ENCODE measurements around the gene TAF6. TPM values are rescaled to one million over a fixed set of nuclear protein-coding genes. Genes with fewer than 3 reads are reported as not detected.
A peak's percentile ranks its signal among the peaks of the same experiment; 100 is the strongest.
"Not testable (repeated sequence)": the region's sequence is repeated elsewhere in the genome, so short reads cannot be mapped to it uniquely, and the experiment has no call there.

The TAF6 gene
- total RNA-seq, 1 donor from 2014 or later: 22.9 TPM

- peak; percentile 81 for TF ChIP-seq CTCF (IDR thresholded peaks at IDR 0.05; ENCODE audit: insufficient read depth, low read length, severe bottlenecking)
- DNase-seq (ENCODE audit: low read depth) (peak; percentile 36), FAIRE-seq (no peak)
- Histone ChIP-seq H3K4me3 (ENCODE audit: low read depth, low read length) (peak overlapping the region; percentile 7), H3K27me3 (ENCODE audit: control insufficient read depth, insufficient read depth, low read length) (no peaks in the 10 kb centered on the region), H3K36me3 (ENCODE audit: control insufficient read depth, insufficient read depth, low read length) (no peaks in the 10 kb centered on the region)
These were observed 11.7 kb upstream of the TAF6 start for GRCh38 chr7:100130608-100131453.

DNA sequence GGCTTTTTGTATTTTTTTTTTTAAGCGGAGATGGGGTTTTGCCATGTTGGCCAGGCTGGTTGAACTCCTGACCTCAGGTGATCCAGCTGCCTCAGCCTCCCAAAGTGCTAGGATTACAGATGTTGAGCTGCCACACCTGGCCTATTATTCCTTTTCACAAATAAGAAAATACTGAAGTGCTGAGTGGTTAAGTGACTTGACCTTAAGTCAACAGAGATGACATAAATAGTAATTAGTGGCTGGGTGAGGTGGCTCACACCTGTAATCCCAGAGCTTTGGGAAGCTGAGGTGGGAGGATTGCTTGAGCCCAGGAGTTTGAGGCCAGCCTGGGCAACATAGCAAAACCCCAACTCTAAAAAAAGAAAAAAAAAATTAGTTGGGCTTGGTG lies 11.1 kb upstream of the TAF6 start:
- FAIRE-seq: not testable (repeated sequence)

GRCh38 chr7:100128637-100128963 lies 9.4 kb upstream of the TAF6 start:
- FAIRE-seq: no peak
- H3K36me3 ChIP-seq (ENCODE audit: control insufficient read depth, insufficient read depth, low read length): no peaks in the 10 kb centered on the region
- no peaks in the 10 kb centered on the region for H3K27me3 ChIP-seq (ENCODE audit: control insufficient read depth, insufficient read depth, low read length)
- no peak for TF ChIP-seq CTCF (IDR thresholded peaks at IDR 0.05; ENCODE audit: insufficient read depth, low read length, severe bottlenecking)
- H3K4me3 ChIP-seq (ENCODE audit: low read depth, low read length): no peak overlapping the region
- DNase-seq (ENCODE audit: low read depth): no peak

More for the DNA sequence above, 11.1 kb upstream of the TAF6 start:
- not testable (repeated sequence) for H3K4me3 ChIP-seq (ENCODE audit: low read depth, low read length); H3K27me3 ChIP-seq (ENCODE audit: control insufficient read depth, insufficient read depth, low read length); H3K36me3 ChIP-seq (ENCODE audit: control insufficient read depth, insufficient read depth, low read length)
- DNase-seq (ENCODE audit: low read depth): peak; percentile 70

DNA sequence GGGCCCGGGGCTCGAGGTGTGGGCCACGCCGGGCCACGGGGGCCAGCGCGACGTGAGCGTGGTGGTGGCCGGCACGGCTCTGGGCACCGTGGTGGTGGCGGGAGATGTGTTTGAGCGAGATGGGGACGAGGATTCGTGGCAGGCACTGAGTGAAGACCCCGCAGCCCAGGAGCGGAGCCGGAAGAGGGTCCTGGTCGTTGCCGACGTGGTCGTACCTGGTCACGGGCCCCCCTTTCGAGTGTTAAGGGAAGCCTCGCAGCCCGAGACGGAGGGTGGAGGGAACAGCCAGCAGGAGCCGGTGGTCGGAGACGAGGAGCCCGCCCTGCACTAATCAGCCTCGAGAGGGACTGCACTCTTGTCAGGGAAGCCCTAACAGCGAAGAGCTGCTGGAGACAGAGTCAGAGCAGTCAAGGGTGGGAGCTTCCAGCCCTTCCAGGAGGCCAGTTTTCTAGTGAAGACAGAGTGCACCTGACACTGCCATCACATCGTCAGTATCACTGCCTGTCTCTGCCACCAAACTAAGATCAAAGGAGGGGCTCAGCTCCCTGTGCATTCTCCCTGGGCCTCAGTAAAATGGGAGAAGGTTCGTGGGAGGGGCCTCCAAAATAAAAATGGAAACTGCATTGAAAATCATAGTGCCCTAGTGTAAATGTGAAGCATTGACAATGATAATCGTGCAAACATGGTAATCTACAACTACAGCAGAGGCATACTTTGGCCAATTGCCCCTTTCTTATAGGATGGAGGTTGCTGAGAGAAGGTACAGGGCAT lies 8.9 kb upstream of the TAF6 start:
- Histone ChIP-seq H3K4me3 (ENCODE audit: low read depth, low read length) (peak overlapping the region; percentile 93), H3K27me3 (ENCODE audit: control insufficient read depth, insufficient read depth, low read length) (no peaks in the 10 kb centered on the region), H3K36me3 (ENCODE audit: control insufficient read depth, insufficient read depth, low read length) (no peaks in the 10 kb centered on the region)
- no peak for FAIRE-seq
- DNase-seq (ENCODE audit: low read depth): no peak
- TF ChIP-seq CTCF (IDR thresholded peaks at IDR 0.05; ENCODE audit: insufficient read depth, low read length, severe bottlenecking): no peak

DNA sequence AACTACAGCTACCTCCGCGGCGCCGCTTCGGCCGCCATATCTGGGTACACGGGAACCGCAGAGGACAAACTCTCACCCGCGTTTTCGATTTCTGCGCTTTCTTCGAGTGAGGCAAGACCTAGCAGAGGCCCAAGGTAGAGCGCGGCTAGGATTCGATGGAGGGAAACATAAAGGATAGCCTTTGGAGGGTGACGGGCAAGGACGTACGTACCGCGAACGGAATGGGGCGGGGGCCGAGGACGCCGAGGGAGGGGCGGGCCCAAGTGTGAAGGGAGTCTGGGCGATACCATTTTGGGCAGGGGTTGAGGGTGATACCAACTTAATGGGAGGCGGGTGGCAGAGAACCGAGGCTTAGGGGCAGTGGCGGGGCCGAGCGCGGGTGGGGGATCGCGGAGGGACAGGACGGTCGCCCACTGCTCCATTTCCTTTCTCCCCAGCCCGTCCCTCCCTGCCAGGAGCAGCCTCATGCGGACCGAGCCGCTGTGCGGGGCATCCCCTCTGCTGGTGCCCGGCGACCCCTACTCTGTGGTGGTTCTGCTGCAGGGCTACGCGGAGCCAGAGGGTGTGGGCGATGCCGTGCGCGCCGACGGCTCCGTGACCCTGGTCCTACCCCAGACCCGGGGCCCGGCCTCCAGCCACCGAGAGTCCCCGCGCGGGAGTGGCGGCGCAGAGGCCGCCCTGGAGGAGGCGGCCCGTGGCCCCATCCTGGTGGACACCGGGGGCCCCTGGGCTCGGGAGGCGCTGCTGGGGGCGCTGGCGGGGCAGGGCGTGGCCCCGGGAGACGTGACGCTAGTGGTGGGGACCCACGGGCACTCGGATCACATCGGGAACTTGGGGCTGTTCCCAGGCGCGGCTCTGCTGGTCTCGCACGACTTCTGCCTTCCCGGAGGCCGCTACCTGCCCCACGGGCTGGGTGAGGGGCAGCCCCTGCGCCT lies 8.0 kb upstream of the TAF6 start, which contains the start of gene MBLAC1:
MBLAC1 (plus strand) TSS at position 37 of the 935 bp plus-strand sequence; CDS start at position 466, 429 bp downstream.
- H3K4me3 ChIP-seq (ENCODE audit: low read depth, low read length): peak within 1 kb of the TSS; percentile 93
- FAIRE-seq (no peak), DNase-seq (ENCODE audit: low read depth) (peak; percentile 64)
- TF ChIP-seq CTCF (IDR thresholded peaks at IDR 0.05; ENCODE audit: insufficient read depth, low read length, severe bottlenecking): no peak
- no peaks in the 10 kb centered on the region for H3K27me3 ChIP-seq (ENCODE audit: control insufficient read depth, insufficient read depth, low read length)
- H3K36me3 ChIP-seq (ENCODE audit: control insufficient read depth, insufficient read depth, low read length): no peaks in the 10 kb centered on the region
